Uterus (tissue), 4 donors: ENCODE data around the gene SNRK. TPM values are rescaled to one million over a fixed set of nuclear protein-coding genes. Genes with fewer than 3 reads are reported as not detected.

ENCODE experiments used
- DNase-seq, 2 donors: peaks; one replicate each; pipeline ENCODE4 v3.0.0-alpha.2; 2019 to 2020
- H3K27ac ChIP-seq, 2 donors: fragments of 200-600 bp; sonication (generic); 1 replicate in 1 of 2; 2 replicates in 1 of 2; pipeline ENCODE4 v1.5.1; 2016 to 2018
- H3K27me3 ChIP-seq, 2 donors: fragments of 200-600 bp; sonication (generic); one replicate each; pipeline ENCODE4 v1.5.1; 2018 to 2019; ENCODE audit warnings: control low read depth in 1 of 2
- H3K36me3 ChIP-seq, 2 donors: fragments of 200-600 bp; sonication (generic); one replicate each; pipeline ENCODE4 v1.5.1; 2019; ENCODE audit warnings: control low read depth in 1 of 2
- H3K4me1 ChIP-seq, 2 donors: fragments of 200-600 bp; sonication (generic); one replicate each; pipeline ENCODE4 v1.5.1; 2018 to 2019; ENCODE audit warnings: control low read depth in 1 of 2
- H3K4me3 ChIP-seq, 2 donors: fragments of 200-600 bp; sonication (generic); 1 replicate in 1 of 2; 2 replicates in 1 of 2; pipeline ENCODE4 v1.5.1; 2018 to 2019; ENCODE audit warnings: mild to moderate bottlenecking in 1 of 2
- H3K9me3 ChIP-seq, 2 donors: fragments of 200-600 bp; sonication (generic); one replicate each; pipeline ENCODE4 v1.5.1; 2019; ENCODE audit warnings: control low read depth in 1 of 2
- CTCF ChIP-seq, 4 experiments: fragments of 200-600 bp in 2 of 4; fragments of 450-650 bp in 2 of 4; sonication (generic) in 2 of 4; IDR thresholded peaks; one replicate each; pipeline ENCODE4 v1.5.1; 2016 to 2019; ENCODE audit warnings: antibody characterized with exemption in 4 of 4, mild to moderate bottlenecking in 2 of 4, moderate library complexity in 1 of 4
- POLR2A ChIP-seq, 2 donors: fragments of 450-650 bp; IDR thresholded peaks; one replicate each; pipeline ENCODE4 v1.6.1; 2016; ENCODE audit warnings: antibody characterized with exemption in 2 of 2, mild to moderate bottlenecking in 1 of 2, moderate library complexity in 1 of 2
- intact Hi-C: fragments of 100-400 bp; cut with DNase I; formaldehyde crosslinking; loops from one replicate; pipeline ENCODE4 v1.15.1; 2023; ENCODE audit warnings: low total_unique reads
- total RNA-seq, 4 donors: library from RNA; depleted of rRNA in 3 of 4; stranded (reverse); fragments of >200 nt in 3 of 4; gene quantifications; one replicate each; pipeline versions ENCODE4 v1.1.0 to v1.2.4, GENCODE V29; 2014 to 2023
- donor health status: DM: yes; HTN: yes; CAD: no.

Gene SNRK
- total RNA-seq, 4 donors from 2014 or later = 57.1 to 109 (median 98.3) TPM

GRCh38 chr3:43364926-43365325 is 78.6 kb downstream of the SNRK start:
- H3K27me3 ChIP-seq = no peaks in the 10 kb centered on the region
- H3K9me3 ChIP-seq = no peaks in the 10 kb centered on the region
- intact Hi-C loops = no loop called here
- TF ChIP-seq POLR2A (IDR thresholded peaks at IDR 0.05) (no peak), CTCF (IDR thresholded peaks at IDR 0.05) (no peak)
- no peak overlapping the region for H3K4me3 ChIP-seq
- H3K36me3 ChIP-seq = no peaks in the 10 kb centered on the region
- no peaks in the 10 kb centered on the region for H3K4me1 ChIP-seq
- H3K27ac ChIP-seq = peak overlapping the region in 1 of 2 donors; percentile 52
- DNase-seq = no peak

DNA sequence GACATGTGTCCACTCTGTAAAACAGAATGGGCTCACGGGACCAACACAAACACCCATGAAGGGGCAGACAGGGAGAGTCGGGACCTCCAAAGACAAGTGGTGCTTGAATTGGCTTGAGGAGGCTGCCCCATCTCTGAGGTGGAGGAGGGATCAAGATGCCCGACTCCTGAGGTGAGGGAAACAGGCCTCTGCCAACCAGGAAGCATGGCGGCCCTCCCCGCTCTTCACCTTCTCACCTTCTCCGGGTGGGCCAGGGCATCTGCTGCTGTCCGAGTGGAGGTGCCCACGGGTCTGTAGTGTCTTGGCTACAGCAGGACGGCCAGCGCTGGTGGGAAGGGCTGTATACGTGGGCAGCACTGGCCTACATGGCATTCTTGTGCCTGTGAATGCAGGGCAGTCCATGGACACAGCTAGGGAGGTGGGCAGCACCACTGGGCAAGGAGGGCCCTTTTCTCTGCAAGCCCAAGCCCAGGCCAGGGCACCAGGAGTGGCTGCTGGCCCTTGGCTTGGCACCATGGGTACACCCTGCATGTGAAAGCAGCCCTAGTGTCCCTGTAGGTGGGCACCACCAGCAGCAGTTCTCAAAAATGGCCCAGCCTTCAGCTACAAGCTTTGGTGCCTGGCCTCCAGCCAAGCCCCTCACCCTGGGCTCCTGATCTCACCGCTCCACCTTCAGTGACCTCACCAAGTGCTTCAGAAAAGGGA is 79.4 kb downstream of the SNRK start:
- intact Hi-C loops = no loop called here
- peak overlapping the region in 1 of 2 donors; percentile 19 for H3K27ac ChIP-seq
- H3K4me1 ChIP-seq = no peaks in the 10 kb centered on the region
- no peaks in the 10 kb centered on the region for H3K27me3 ChIP-seq
- DNase-seq = no peak
- TF ChIP-seq CTCF (IDR thresholded peaks at IDR 0.05) = no peak
- no peak for TF ChIP-seq POLR2A (IDR thresholded peaks at IDR 0.05)
- no peak overlapping the region for H3K4me3 ChIP-seq
- H3K36me3 ChIP-seq = no peaks in the 10 kb centered on the region
- H3K9me3 ChIP-seq = no peaks in the 10 kb centered on the region

DNA sequence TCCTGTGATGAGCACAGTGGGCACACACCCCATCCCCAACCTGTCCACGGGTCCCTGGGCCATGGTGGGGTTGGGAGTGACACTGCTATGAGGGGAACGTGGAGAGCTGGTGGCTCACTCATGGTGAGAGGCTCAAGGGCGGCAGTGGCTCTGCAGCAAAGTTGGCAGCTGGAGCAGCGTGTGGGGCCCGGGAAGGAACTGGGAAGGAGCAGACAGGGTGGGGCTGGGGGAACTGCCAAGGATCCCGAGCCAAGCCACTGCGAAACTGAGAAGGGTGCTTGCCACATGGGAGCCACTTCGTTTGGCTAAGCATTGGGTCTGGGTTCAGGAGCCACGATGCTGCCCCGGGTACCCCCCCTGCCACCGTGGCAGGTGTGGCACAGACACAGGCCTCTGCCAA is 80.1 kb downstream of the SNRK start:
- intact Hi-C loops = no loop called here
- Histone ChIP-seq H3K4me1 (no peaks in the 10 kb centered on the region), H3K36me3 (no peaks in the 10 kb centered on the region), H3K4me3 (no peak overlapping the region), H3K27ac (peak overlapping the region in 1 of 2 donors; percentile 37), H3K27me3 (no peaks in the 10 kb centered on the region), H3K9me3 (no peaks in the 10 kb centered on the region)
- DNase-seq = no peak
- no peak for TF ChIP-seq CTCF (IDR thresholded peaks at IDR 0.05)
- TF ChIP-seq POLR2A (IDR thresholded peaks at IDR 0.05) = no peak

DNA sequence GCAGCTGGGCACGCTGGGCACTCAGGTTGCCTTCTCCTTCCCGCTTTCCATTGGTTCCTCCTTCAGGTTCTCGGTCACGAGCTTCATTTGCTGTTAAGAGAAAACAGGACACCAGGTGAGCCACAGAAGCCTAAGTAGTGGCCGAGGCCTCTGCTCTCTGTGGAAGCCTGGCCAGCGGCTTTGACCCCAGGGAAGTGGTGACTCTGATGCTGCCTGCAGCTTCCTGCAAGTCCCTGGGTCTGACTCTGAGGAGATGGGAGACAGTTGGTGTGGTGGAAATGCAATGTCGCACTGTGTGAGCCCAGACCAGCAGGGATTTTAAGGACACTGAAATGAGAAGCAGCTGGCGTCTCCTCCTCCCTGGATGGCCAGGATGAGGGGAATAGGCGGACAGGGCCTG is 80.5 kb downstream of the SNRK start:
- TF ChIP-seq POLR2A (IDR thresholded peaks at IDR 0.05) (no peak), CTCF (IDR thresholded peaks at IDR 0.05) (no peak)
- Histone ChIP-seq H3K27me3 (no peaks in the 10 kb centered on the region), H3K4me3 (no peak overlapping the region), H3K4me1 (no peaks in the 10 kb centered on the region), H3K27ac (peak overlapping the region in 1 of 2 donors; percentile 37), H3K9me3 (no peaks in the 10 kb centered on the region), H3K36me3 (no peaks in the 10 kb centered on the region)
- DNase-seq = no peak
- intact Hi-C loops = no loop called here

- H3K27ac ChIP-seq = no peak overlapping the region
- no peak for DNase-seq
These were observed 83.3 kb downstream of the SNRK start for GRCh38 chr3:43369404-43370292.

More at GRCh38 chr3:43369404-43370292, 83.3 kb downstream of the SNRK start:
- H3K4me3 ChIP-seq = no peak overlapping the region
- no peaks in the 10 kb centered on the region for H3K27me3 ChIP-seq
- no peaks in the 10 kb centered on the region for H3K9me3 ChIP-seq
- H3K36me3 ChIP-seq = no peaks in the 10 kb centered on the region
- H3K4me1 ChIP-seq = no peaks in the 10 kb centered on the region
- TF ChIP-seq POLR2A (IDR thresholded peaks at IDR 0.05) = no peak
- TF ChIP-seq CTCF (IDR thresholded peaks at IDR 0.05) = no peak
- intact Hi-C loops = no loop called here
